Measurements from ENCODE around the gene ZNF385B. TPM values are rescaled to one million over a fixed set of nuclear protein-coding genes. Genes with fewer than 3 reads are reported as not detected.

ZNF385B gene
- total RNA-seq, 4 donors from 2014 or later, result 0.41 to 3.3 TPM; not detected in 2

GRCh38 chr2:179591690-179592089, 269.7 kb downstream of the ZNF385B start:
- Histone ChIP-seq H3K4me3 (no peak overlapping the region), H3K36me3 (no peaks in the 10 kb centered on the region), H3K4me1 (no peaks in the 10 kb centered on the region), H3K9me3 (no peaks in the 10 kb centered on the region), H3K27ac (no peak overlapping the region), H3K27me3 (no peaks in the 10 kb centered on the region)
- intact Hi-C loops (cut with DNase I; ENCODE audit: low total_unique reads), result no loop called here
- DNase-seq, result no peak
- TF ChIP-seq POLR2A (IDR thresholded peaks at IDR 0.05) (no peak), CTCF (IDR thresholded peaks at IDR 0.05) (no peak)

GRCh38 chr2:179588486-179589145, 272.8 kb downstream of the ZNF385B start:
- no peak for TF ChIP-seq CTCF (IDR thresholded peaks at IDR 0.05)
- TF ChIP-seq POLR2A (IDR thresholded peaks at IDR 0.05), result no peak
- intact Hi-C loops (cut with DNase I; ENCODE audit: low total_unique reads), result no loop called here
- H3K4me3 ChIP-seq, result no peak overlapping the region
- no peaks in the 10 kb centered on the region for H3K9me3 ChIP-seq
- no peaks in the 10 kb centered on the region for H3K36me3 ChIP-seq
- no peaks in the 10 kb centered on the region for H3K27me3 ChIP-seq
- DNase-seq, result no peak
- no peaks in the 10 kb centered on the region for H3K4me1 ChIP-seq
- H3K27ac ChIP-seq, result no peak overlapping the region

GRCh38 chr2:179584760-179585159, 276.7 kb downstream of the ZNF385B start:
- Histone ChIP-seq H3K27ac (no peak overlapping the region), H3K4me1 (no peaks in the 10 kb centered on the region), H3K36me3 (no peaks in the 10 kb centered on the region), H3K4me3 (no peak overlapping the region), H3K27me3 (no peaks in the 10 kb centered on the region), H3K9me3 (no peaks in the 10 kb centered on the region)
- TF ChIP-seq CTCF (IDR thresholded peaks at IDR 0.05) (no peak), POLR2A (IDR thresholded peaks at IDR 0.05) (no peak)
- DNase-seq, result no peak
- intact Hi-C loops (cut with DNase I; ENCODE audit: low total_unique reads), result no loop called here

- Histone ChIP-seq H3K27me3 (no peaks in the 10 kb centered on the region), H3K4me1 (no peaks in the 10 kb centered on the region), H3K27ac (no peak overlapping the region), H3K9me3 (no peaks in the 10 kb centered on the region), H3K36me3 (no peaks in the 10 kb centered on the region), H3K4me3 (no peak overlapping the region)
- intact Hi-C loops (cut with DNase I; ENCODE audit: low total_unique reads), result no loop called here
- no peak for TF ChIP-seq CTCF (IDR thresholded peaks at IDR 0.05)
- TF ChIP-seq POLR2A (IDR thresholded peaks at IDR 0.05), result no peak
- DNase-seq, result no peak
These were observed 279.8 kb downstream of the ZNF385B start for GRCh38 chr2:179581605-179582004.

GRCh38 chr2:179580378-179581146, 280.9 kb downstream of the ZNF385B start:
- H3K36me3 ChIP-seq, result no peaks in the 10 kb centered on the region
- no peaks in the 10 kb centered on the region for H3K9me3 ChIP-seq
- DNase-seq, result no peak
- intact Hi-C loops (cut with DNase I; ENCODE audit: low total_unique reads), result no loop called here
- TF ChIP-seq CTCF (IDR thresholded peaks at IDR 0.05), result no peak
- no peak overlapping the region for H3K4me3 ChIP-seq
- H3K27ac ChIP-seq, result no peak overlapping the region
- no peaks in the 10 kb centered on the region for H3K4me1 ChIP-seq
- H3K27me3 ChIP-seq, result no peaks in the 10 kb centered on the region

Data from uterus (tissue), 4 donors.